Uterus (tissue), 2 donors: ENCODE results near the gene NFATC4.

Experiments used
- POLR2A ChIP-seq, 2 donors: fragments of 450-650 bp; IDR thresholded peaks; one replicate each; pipeline ENCODE4 v1.6.1; 2016; ENCODE audit warnings: antibody characterized with exemption in 2 of 2, mild to moderate bottlenecking in 1 of 2, moderate library complexity in 1 of 2
- TF ChIP-seq, protein P1 (sequence below), 4 experiments: fragments of 200-600 bp in 2 of 4; fragments of 450-650 bp in 2 of 4; sonication (generic) in 2 of 4; IDR thresholded peaks; one replicate each; pipeline ENCODE4 v1.5.1; 2016 to 2019; ENCODE audit warnings: antibody characterized with exemption in 4 of 4, mild to moderate bottlenecking in 2 of 4, moderate library complexity in 1 of 4

DNA sequence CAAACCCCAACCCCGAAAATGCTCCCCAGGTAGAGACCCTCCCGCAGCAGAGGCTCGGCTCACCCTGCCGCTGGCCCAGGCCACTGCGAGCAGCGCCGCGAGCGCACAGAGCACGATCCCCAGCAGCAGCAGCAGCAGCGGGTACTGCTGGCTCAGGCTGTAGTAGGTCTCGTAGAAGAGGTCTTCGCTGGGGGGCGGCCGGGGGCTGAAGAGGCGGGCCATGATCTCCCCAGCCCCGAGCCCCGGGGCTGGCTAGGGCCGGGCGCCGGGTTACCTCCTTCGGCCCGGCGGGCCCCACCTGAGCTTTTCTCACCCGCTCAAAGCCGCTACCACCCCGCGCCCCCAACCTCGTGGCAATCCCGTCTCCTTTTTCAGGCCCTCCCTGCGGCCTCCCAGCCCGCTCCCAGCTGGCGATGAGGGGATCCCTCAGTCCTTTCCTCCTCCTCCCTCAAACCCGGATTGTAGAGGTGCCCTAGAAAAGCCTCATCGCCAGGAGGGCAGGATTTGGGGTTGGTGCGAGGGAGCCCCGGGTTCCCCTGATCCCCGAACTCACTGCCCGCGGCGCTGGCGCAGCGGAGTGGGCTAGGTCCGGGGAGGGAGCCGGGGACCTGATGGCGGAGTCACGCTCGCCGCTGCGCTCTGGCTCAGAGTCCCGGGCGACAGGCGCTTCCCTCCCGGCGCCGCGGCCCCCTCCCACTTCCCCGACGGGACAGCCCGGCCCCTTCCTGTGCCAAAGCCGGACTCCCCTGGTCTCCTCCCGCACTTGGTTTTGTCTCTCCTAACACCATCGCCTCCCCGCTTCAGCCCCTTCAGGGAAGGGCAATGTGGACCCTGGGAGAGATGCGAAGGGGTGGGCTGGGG lies 33.3 kb upstream of the NFATC4 start, which contains the start of gene ADCY4:
- TF ChIP-seq, protein P1, sequence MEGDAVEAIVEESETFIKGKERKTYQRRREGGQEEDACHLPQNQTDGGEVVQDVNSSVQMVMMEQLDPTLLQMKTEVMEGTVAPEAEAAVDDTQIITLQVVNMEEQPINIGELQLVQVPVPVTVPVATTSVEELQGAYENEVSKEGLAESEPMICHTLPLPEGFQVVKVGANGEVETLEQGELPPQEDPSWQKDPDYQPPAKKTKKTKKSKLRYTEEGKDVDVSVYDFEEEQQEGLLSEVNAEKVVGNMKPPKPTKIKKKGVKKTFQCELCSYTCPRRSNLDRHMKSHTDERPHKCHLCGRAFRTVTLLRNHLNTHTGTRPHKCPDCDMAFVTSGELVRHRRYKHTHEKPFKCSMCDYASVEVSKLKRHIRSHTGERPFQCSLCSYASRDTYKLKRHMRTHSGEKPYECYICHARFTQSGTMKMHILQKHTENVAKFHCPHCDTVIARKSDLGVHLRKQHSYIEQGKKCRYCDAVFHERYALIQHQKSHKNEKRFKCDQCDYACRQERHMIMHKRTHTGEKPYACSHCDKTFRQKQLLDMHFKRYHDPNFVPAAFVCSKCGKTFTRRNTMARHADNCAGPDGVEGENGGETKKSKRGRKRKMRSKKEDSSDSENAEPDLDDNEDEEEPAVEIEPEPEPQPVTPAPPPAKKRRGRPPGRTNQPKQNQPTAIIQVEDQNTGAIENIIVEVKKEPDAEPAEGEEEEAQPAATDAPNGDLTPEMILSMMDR (IDR thresholded peaks at IDR 0.05): no peak
- TF ChIP-seq POLR2A (IDR thresholded peaks at IDR 0.05): peak; percentile 12 to 35
